GM19193 (cell line): ENCODE measurements around the gene CDK2AP2.

Experiments
- POLR2A ChIP-seq: IDR thresholded peaks from 4 replicates; pipeline ENCODE4 v1.6.1; 2011; ENCODE audit not compliant: insufficient read depth, insufficient read length; ENCODE audit errors: extremely low read depth

Gene CDK2AP2

DNA sequence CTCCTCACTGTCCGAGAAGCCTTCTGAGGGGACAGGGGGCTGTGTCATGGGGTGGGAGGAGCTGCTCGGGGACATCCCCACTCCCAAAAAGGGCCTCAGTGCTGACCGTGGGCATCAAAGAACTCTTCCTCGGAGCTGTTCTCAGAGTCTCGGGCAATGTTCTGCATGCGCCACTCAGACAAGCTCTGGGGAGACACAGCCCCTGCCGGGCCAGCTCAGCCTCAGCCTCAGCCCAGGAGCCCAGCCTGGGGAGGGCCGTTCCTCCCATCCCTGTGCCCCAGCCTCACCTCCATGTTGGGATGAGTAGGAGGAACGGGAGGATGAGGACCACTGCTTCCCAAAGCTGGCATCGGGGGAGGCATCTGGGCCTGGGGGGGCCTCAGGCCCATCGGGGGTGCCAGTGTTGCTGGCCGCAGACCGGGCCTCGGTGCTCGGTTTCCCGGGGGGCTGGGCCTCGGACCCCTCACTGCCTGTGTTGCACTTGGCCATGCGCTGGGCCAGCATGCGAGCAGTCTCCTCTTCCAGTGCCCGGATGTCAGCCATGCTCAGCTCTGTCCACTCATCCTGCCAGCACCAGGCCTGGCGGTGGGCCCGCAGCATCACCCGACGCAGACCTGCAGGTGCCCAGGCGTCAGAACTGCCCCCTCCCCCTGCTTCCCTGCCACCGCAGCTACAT, 8.0 kb downstream of the CDK2AP2 start:
- TF ChIP-seq POLR2A, result no peak

DNA sequence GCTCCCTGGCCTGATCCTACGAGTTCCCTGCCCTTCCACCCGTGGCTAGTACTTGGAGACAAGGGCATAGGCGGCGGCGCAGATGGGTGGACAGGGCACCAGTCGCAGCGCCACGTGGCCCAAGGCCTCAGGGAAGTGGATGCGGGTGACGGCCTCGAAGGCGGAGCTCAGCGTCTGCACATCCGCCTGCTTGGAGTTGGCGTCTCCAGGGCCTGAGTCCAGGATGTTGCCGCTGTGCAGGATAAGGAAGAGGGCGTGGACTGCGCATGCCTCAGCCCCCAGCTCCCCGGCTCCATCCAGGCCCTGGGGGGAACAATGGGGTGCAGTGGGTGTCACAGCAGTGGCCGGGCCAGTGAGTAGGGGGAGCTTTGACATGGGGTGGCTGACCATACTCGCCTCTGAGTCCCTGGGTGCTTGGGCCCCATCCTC, 9.4 kb downstream of the CDK2AP2 start:
- TF ChIP-seq POLR2A, result no peak

DNA sequence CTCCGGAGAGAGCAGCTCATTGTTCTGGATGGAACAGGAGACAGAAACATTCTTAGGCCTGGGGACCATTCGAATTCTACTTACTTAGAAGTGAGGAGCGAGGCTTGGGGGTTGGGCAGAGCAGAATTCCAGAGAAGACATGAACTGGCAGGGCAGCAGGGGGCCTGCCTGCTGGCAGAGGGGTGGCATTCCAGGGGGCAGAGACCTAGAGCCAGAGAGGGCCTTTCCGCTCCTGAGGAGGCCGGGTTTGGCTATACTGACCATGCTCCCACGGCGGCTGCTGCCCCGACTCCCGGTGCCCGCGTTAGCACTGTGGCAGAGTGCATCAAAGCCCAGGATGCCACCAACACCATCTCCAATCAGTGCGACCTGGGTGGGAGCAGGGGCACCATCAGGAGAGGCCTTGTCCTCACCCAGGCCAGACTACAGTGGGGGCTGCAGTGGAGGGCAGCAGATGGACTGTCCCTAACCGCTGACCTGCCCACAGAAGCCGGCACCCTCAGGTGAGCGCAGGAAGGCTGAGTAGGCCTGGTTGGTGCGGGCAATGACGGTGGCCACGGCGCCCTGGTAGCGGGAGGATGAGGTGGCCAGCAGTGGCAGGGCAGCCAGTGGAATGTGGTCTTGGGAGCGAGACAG, 10.2 kb downstream of the CDK2AP2 start:
- TF ChIP-seq POLR2A, result no peak

DNA sequence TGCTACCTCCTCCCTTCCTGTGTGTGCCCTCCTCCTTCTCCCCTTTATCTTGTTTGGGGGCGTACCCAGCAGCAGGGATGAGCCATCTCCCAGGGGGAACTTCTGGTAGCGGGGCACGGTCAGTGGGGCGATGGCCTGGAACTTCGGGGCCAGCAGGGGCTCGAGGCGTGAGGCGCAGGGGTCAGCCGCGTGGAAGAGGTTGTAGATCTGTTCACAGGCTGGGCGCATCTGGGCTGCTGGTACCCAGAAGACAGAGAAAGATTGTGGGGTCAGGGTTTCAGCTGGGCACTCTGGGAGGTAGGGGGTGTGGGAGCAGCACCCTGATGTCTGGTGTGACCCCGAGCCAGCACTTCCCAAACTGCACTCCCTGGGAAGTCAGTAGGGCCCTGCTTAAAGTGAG, 11.8 kb downstream of the CDK2AP2 start:
- no peak for TF ChIP-seq POLR2A

DNA sequence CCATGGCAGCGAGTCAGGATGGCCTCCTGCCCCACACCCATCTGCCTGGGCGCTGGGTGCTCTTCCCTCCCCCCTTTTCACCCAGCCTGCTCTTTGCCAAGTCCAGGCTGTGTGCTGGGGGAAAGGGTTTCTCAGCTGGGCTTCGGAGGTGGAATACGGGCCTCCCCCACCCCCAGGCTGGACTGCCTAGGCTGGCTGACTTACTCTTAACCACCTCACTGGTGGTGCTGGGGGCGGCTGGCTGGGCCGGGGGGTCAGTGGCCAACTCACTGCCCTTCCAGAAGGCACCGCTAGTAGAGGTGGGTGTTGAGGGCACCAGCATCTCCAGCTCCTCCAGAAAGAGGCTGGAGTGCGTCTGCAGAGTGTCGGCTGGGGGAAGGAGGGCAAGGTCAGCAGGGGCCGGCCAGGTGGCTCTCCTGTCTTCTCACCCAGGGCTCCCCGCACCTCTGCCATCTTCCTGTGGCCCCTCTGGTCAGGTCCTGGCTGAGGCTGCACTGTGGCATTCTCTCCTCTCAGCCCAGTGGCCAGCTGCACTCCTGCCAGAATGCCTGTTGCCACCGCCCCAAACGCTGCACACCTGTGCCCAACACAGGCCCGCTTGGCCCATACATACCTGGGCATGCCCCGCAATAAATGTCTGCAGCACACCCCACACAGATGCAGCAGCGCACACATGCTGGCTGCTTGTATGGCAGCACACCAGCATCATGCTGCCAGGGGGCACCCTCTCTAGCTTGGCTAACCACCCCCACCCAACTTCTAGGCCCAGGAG, 12.5 kb downstream of the CDK2AP2 start:
- no peak for TF ChIP-seq POLR2A

DNA sequence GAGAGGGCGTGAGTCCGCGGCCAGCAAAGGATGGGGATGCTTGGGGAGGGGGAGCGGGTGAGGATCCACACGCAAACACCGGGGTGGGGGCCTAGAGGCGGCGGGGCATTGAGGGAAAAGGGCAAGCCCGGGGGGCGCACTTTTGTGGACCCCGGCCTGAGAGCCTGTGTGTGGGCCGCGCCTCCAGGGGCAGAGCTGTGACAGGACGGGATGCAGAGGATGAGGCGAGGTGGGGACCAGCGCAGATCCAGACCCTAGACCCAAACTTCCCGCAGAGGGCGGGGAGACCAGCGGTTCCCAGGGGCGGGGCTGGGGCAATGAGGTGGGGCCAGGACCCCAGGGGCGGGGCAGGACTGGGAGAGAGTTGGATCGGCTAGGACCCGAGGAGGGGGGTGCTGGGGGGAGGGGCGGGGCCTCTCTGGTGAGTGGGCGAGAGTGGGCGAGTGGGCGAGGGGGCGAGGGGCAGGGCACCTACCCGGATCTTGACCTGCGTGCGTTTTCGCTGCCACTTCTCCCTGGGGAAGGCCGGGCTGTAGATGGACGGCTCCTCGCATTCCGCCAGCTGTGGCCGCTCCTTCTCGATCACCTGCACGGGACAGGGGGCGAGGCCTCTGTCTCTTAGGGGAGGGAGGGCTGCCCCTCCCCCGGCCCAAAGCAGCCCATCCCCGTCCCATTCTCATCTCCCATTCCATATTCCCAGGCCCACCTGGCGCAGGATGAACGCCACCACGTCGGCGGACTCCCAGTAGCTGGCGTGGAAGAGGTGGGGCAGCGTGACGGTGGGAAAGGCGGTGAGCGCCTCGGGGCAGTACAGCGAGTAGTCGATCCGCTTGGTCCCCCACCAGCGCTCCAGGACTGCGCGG, 13.4 kb downstream of the CDK2AP2 start:
- TF ChIP-seq POLR2A, result no peak

DNA sequence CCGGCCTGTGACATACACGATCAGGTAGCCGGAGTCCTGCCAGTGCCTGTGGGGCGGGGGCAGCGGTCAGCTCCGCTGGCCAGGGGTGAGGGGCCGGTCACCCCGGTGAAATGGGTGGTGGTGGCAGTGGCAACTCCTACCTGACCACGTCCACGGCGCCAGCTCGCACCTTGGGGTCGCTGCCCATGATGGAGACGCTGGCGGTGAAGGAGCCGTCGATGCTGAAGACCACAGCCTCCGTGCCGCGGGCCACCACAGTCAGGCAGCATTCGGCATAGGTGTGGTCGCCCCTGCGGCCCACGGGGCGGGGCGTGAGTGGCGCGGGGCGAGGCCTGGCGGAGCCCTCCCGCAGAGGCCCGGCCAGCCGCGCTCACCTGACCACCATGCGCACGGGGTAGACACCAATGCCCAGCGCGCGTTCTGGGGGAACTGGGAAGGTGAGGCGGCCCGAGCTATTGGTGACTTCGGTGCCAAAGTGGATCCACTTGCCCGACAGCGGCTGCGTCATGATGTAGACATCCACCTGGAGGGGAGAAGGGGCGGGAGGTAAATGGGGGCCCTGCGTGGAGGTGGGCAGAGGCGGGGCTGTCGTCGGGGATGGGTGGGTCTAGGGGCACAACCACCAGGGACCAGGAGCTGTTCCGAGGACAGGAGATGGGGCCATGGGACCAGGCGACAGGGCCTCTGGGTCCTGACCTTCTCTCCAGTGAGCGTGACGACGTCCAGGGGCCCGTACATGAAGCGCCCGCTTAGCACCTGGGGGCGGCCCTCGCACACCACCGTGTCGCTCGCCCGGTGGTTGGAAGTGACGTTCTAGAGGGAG, 14.2 kb downstream of the CDK2AP2 start:
- no peak for TF ChIP-seq POLR2A

DNA sequence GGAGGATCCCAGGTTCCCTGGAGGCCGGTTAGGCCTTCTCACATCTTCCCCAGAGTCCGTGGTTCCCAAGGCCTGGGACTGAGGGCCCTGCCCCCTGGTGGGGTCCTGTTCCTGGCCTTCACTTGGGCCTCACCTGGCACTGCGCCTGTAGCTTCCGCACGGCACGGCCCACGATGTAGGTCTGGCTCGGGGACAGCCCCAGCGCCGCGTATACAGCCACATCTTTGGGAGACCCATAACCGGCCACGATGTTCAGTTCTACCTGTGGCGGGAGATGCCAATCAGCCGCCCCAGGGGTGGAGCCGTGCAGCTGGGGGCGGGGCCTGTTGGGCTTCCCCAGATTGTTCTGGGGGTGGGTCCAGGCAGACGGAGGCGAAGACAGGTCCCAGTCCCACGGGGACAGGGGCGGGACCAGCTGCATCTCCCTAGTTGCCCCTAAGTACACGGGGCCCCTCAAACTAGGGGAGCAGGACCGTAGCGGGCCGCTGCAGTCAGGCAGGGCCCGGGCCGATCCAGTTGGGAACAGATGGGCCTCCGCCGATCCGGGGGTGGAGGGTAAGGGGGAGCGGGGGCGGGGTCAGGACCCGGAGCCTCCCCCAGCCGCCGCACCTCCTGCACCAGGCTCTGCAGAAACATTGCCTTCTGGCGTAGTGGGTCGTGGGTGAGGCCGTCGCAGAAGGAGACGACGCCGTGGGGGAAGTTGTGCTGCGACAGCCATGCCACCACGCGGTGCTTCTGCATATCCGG, 15.0 kb downstream of the CDK2AP2 start:
- no peak for TF ChIP-seq POLR2A

DNA sequence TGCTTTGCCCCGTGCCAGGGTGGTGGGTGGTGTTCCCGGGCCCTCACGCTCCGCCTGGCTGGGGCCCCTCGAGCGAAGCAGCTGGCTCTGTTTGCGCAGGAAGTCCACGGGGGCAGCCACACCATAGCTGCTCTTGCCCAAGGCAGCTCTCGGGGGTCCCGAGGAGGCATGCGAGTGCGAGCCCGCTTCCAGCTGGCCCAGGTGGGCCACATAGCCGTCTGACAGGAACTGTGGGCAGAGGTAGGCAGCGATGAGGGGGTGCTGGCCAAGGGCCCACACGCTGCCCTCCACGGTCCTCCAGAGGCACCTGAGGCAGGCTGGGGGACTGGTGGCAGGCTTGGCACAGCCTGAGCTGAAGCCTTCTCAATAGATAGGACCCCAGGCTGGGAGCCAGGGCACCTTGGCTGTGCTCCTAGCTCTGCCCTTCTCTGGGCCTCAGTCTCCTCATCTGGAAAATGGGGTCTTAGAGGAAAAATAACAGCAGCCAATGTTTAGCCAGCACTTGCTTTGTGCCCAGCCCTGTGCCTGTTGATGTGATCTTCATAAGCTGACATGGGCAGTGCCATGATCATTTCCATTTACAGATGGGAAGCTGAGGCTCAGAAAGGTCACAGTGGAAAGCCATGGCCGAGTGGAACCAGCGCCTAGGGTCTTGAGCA, 15.8 kb downstream of the CDK2AP2 start:
- TF ChIP-seq POLR2A, result no peak

DNA sequence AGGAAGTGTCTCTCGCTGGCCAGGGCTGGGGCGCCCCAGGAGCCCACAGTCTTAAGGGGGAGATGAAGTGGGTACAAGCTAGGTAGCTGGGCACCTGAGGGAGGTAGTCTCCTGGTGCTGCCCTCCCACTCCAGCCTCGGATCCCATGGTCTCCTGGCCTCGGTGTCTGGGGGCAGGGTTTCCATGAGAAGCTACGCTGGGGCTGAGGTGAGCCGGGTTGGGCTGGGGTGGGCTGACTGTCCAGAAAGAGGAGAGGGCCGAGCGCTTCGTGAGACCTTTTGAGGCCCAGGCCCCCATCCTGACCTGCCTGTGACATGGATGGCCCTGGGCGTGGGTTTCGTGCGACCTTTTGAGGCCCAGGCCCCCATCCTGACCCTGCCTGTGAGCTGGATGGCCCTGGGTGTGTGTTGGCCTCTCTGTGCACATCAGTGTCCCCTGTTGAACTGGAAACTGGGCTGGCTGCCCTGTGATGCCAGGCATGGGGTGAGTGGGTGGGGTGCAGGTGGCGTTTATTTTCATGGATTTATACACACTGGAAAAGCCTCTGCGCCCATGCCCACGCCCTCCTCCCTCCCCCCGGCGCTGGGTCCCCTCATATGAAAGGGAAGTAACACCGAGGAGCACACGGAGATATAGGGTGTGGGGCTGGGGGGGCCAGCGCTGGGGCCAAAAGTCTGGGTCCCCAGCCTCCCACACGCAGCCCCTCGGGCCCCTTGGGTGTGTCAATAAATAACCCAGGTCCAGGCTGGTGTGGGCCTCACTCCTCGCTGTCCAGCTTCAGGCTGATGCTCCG, 16.5 kb downstream of the CDK2AP2 start:
- no peak for TF ChIP-seq POLR2A

DNA sequence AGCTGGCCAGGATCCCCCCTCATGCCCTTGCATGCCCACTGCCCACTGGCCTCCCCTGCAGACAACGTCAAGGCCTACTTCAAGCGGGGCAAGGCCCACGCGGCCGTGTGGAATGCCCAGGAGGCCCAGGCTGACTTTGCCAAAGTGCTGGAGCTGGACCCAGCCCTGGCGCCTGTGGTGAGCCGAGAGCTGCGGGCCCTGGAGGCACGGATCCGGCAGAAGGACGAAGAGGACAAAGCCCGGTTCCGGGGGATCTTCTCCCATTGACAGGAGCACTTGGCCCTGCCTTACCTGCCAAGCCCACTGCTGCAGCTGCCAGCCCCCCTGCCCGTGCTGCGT, 17.3 kb downstream of the CDK2AP2 start:
- TF ChIP-seq POLR2A, result no peak
